ENCODE measurements around the gene KNDC1. TPM values are rescaled to one million over a fixed set of nuclear protein-coding genes. Genes with fewer than 3 reads are reported as not detected.

The KNDC1 gene
- total and polyA plus RNA-seq, 3 donors from 2014 or later: 4.2 to 19.8 (median 13.3) TPM

GRCh38 chr10:133202778-133203651 lies 43.0 kb downstream of the KNDC1 start:
- no peak overlapping the region for H3K4me3 ChIP-seq
- no peaks in the 10 kb centered on the region for H3K4me1 ChIP-seq
- no peak for DNase-seq
- 90 to 100% methylated on average over 9 to 57 of the region's 62 CpGs for WGBS, 2 donors
- intact Hi-C loops (cut with DNase I; ENCODE audit: low total_unique reads): no loop called here
- H3K9me3 ChIP-seq: no peaks in the 10 kb centered on the region
- no peaks in the 10 kb centered on the region for H3K27me3 ChIP-seq
- no peaks in the 10 kb centered on the region for H3K36me3 ChIP-seq (ENCODE audit: low read depth, missing control alignments)
- no peak overlapping the region for H3K27ac ChIP-seq
- TF ChIP-seq CTCF (IDR thresholded peaks at IDR 0.05): no peak
- no peak for TF ChIP-seq POLR2A (IDR thresholded peaks at IDR 0.05)

GRCh38 chr10:133203652-133204195 lies 43.7 kb downstream of the KNDC1 start:
- Histone ChIP-seq H3K4me1 (no peaks in the 10 kb centered on the region), H3K9me3 (no peaks in the 10 kb centered on the region), H3K4me3 (no peak overlapping the region), H3K36me3 (ENCODE audit: low read depth, missing control alignments) (no peaks in the 10 kb centered on the region), H3K27me3 (no peaks in the 10 kb centered on the region), H3K27ac (no peak overlapping the region)
- WGBS, 2 donors: 86 to 88% methylated on average over 23 to 31 of the region's 31 CpGs
- DNase-seq: no peak
- intact Hi-C loops (cut with DNase I; ENCODE audit: low total_unique reads): no loop called here
- TF ChIP-seq POLR2A (IDR thresholded peaks at IDR 0.05): no peak
- no peak for TF ChIP-seq CTCF (IDR thresholded peaks at IDR 0.05)

DNA sequence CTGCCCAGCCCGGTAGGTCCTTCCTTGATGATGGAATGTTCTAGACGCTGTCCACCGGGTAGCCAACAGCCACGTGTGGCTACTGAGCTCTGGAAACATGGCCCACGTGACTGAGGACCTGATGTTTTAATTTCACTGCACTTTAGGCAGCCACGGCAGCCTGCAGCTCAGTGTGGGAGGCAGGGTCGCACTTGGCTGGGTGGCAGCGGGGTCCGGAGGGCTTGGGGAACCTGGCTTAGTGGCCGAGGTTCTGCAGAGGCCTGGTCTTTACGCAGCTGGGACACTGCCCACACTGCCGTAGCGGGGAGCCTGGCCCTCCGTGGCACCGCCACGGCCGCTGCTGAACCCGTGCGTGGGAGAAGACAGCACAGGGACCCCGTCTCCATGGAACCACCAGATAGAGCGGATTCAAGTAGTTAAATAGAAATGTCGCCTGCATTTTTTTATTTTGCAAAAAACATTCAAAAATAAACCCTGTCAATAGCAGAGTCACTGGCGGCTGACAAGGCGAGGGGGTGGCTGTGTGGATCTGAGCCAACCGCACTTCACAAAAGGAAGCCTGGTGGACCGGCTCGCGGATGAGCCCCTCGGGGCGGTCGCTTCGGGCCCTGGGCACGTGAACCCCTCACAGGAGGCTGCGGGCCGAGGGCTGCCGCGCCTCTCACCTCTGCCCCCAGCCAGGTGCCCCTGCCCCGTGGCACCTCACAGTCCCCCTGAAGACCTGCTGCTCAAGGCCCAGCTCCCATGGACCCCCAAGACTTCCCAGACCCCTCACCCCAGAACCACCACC lies 44.4 kb downstream of the KNDC1 start:
- Histone ChIP-seq H3K27ac (no peak overlapping the region), H3K4me1 (no peaks in the 10 kb centered on the region), H3K36me3 (ENCODE audit: low read depth, missing control alignments) (no peaks in the 10 kb centered on the region), H3K4me3 (no peak overlapping the region), H3K27me3 (no peaks in the 10 kb centered on the region), H3K9me3 (no peaks in the 10 kb centered on the region)
- TF ChIP-seq POLR2A (IDR thresholded peaks at IDR 0.05) (no peak), CTCF (IDR thresholded peaks at IDR 0.05) (no peak)
- intact Hi-C loops (cut with DNase I; ENCODE audit: low total_unique reads): no loop called here
- 94 to 97% methylated on average over 24 to 38 of the region's 38 CpGs for WGBS, 2 donors
- no peak for DNase-seq

- H3K9me3 ChIP-seq: no peaks in the 10 kb centered on the region
- WGBS, 2 donors: 79 to 82% methylated on average over 10 to 23 of the region's 23 CpGs
- no peak overlapping the region for H3K27ac ChIP-seq
- no peak overlapping the region for H3K4me3 ChIP-seq
- intact Hi-C loops (cut with DNase I; ENCODE audit: low total_unique reads): no loop called here
- H3K36me3 ChIP-seq (ENCODE audit: low read depth, missing control alignments): no peaks in the 10 kb centered on the region
- TF ChIP-seq POLR2A (IDR thresholded peaks at IDR 0.05) (no peak), CTCF (IDR thresholded peaks at IDR 0.05) (no peak)
- no peaks in the 10 kb centered on the region for H3K4me1 ChIP-seq
- no peaks in the 10 kb centered on the region for H3K27me3 ChIP-seq
- DNase-seq: no peak
Observed at GRCh38 chr10:133205146-133205545, 45.1 kb downstream of the KNDC1 start.
